GM23338 (cell line): Measurements from ENCODE around the gene RIIAD1. TPM values are rescaled to one million over a fixed set of nuclear protein-coding genes. Genes with fewer than 3 reads are reported as not detected.
A peak's percentile ranks its signal among the peaks of the same experiment; 100 is the strongest.
"Not testable (repeated sequence)": the region's sequence is repeated elsewhere in the genome, so short reads cannot be mapped to it uniquely, and the experiment has no call there.

ENCODE experiments used
- ATAC-seq: fragments of 200-7000 bp; cut with Tn5 transposase; 3 replicates; pipeline ENCODE4 v1.9.1; 2020
- DNase-seq: peaks from one replicate; pipeline ENCODE4 v3.0.0-alpha.2; 2015; ENCODE audit warnings: low spot score
- H2AFZ ChIP-seq: fragments of 200-600 bp; sonication (generic); 2 replicates; pipeline ENCODE4 v1.8.0; 2016; ENCODE audit warnings: antibody characterized with exemption, mild to moderate bottlenecking, moderate library complexity
- H3F3A ChIP-seq: fragments of 200-600 bp; sonication (generic); replicated peaks from 2 replicates; pipeline ENCODE4 v1.8.0; 2017; ENCODE audit warnings: antibody characterized with exemption, mixed run types, low read depth
- H3K27ac ChIP-seq: fragments of 200-600 bp; sonication (generic); 2 replicates; pipeline ENCODE4 v1.6.1; 2016; ENCODE audit warnings: low read depth
- H3K27me3 ChIP-seq: fragments of 200-600 bp; sonication (generic); 2 replicates; pipeline ENCODE4 v1.8.0; 2016; ENCODE audit warnings: mild to moderate bottlenecking, mixed run types, moderate library complexity; ENCODE audit not compliant: insufficient read depth
- H3K36me3 ChIP-seq: fragments of 200-600 bp; sonication (generic); 2 replicates; pipeline ENCODE4 v1.8.0; 2016; ENCODE audit warnings: mild to moderate bottlenecking; ENCODE audit not compliant: insufficient read depth
- H3K4me1 ChIP-seq: fragments of 200-600 bp; sonication (generic); 2 replicates; pipeline ENCODE4 v1.8.0; 2016; ENCODE audit warnings: mild to moderate bottlenecking, moderate library complexity; ENCODE audit not compliant: insufficient read depth
- H3K4me2 ChIP-seq: fragments of 200-600 bp; sonication (generic); 2 replicates; pipeline ENCODE4 v1.7.1; 2017; ENCODE audit warnings: mixed run types
- H3K4me3 ChIP-seq: fragments of 200-600 bp; sonication (generic); 2 replicates; pipeline ENCODE4 v1.6.1; 2016; ENCODE audit warnings: mixed run types
- H3K79me2 ChIP-seq: fragments of 200-600 bp; sonication (generic); replicated peaks from 2 replicates; pipeline ENCODE4 v1.8.0; 2017; ENCODE audit warnings: mild to moderate bottlenecking; ENCODE audit not compliant: insufficient read depth
- H3K9me2 ChIP-seq: fragments of 200-600 bp; sonication (generic); 2 replicates; pipeline ENCODE4 v1.8.0; 2017; ENCODE audit not compliant: insufficient read depth
- H4K20me1 ChIP-seq: fragments of 200-600 bp; sonication (generic); replicated peaks from 2 replicates; pipeline ENCODE4 v1.8.0; 2017; ENCODE audit warnings: mild to moderate bottlenecking; ENCODE audit not compliant: insufficient read depth
- H3K27ac Mint-ChIP-seq: 2 replicates; pipeline ENCODE4 v1.8.0; 2020; ENCODE audit warnings: inconsistent platforms, mild to moderate bottlenecking, moderate library complexity, mixed read lengths
- H3K27me3 Mint-ChIP-seq: 3 replicates; pipeline ENCODE4 v1.8.0; 2022; ENCODE audit warnings: low read depth, mild to moderate bottlenecking, moderate library complexity, mixed read lengths, inconsistent platforms; ENCODE audit not compliant: insufficient read depth, poor library complexity
- H3K36me3 Mint-ChIP-seq: 3 replicates; pipeline ENCODE4 v1.8.0; 2021; ENCODE audit warnings: low read depth, mild to moderate bottlenecking, inconsistent platforms, moderate library complexity, mixed read lengths
- H3K4me1 Mint-ChIP-seq: 3 replicates; pipeline ENCODE4 v1.8.0; 2020; ENCODE audit warnings: mild to moderate bottlenecking, inconsistent platforms, mixed read lengths
- H3K4me3 Mint-ChIP-seq: 3 replicates; pipeline ENCODE4 v1.8.0; 2021; ENCODE audit warnings: moderate library complexity, mild to moderate bottlenecking, inconsistent platforms, mixed read lengths
- H3K9me3 Mint-ChIP-seq: 3 replicates; pipeline ENCODE4 v1.8.0; 2020; ENCODE audit warnings: moderate library complexity, mild to moderate bottlenecking, inconsistent platforms, mixed read lengths
- CTCF ChIP-seq, 2 experiments: fragments of 200-600 bp in 1 of 2; sonication (generic) in 1 of 2; conservative IDR thresholded peaks; 2 replicates each; pipeline versions ENCODE4 v1.5.1 to v1.6.1; 2016 to 2017; ENCODE audit warnings: antibody characterized with exemption in 2 of 2, low read depth in 2 of 2, mild to moderate bottlenecking in 2 of 2, moderate library complexity in 1 of 2
- ETS1 ChIP-seq: IDR thresholded peaks from 2 replicates; pipeline ENCODE4 v1.6.1; 2016; ENCODE audit warnings: antibody characterized with exemption
- REST ChIP-seq: IDR thresholded peaks from one replicate; pipeline ENCODE4 v1.6.1; 2018; ENCODE audit warnings: antibody characterized with exemption; ENCODE audit not compliant: unreplicated experiment
- polyA plus RNA-seq: library from polyadenylated mRNA; unstranded; fragments of >200 nt; fragmentation: Nextera tagmentation; extraction: Ambion mirVana; gene quantifications from 2 replicates; pipeline ENCODE4 v1.2.1, GENCODE V29; 2016
- total RNA-seq: library from RNA; depleted of rRNA; stranded (reverse); fragments of >200 nt; shearing (Covaris generic); gene quantifications from 2 replicates; pipeline ENCODE4 v1.2.3, GENCODE V29; 2014

RIIAD1 gene
- total and polyA plus RNA-seq, 2 experiments from 2014 or later = not detected

- not testable (repeated sequence) for ATAC-seq, H3K9me2 ChIP-seq, H3K4me1 ChIP-seq, H3K27ac ChIP-seq, DNase-seq, H3K79me2 ChIP-seq, H3K4me2 ChIP-seq, H3K4me3 Mint-ChIP-seq, H3K4me3 ChIP-seq, H2AFZ ChIP-seq, H3K36me3 ChIP-seq, H3K27me3 Mint-ChIP-seq, H3K27ac Mint-ChIP-seq, H3K27me3 ChIP-seq, H3F3A ChIP-seq, H4K20me1 ChIP-seq
- H3K9me3 Mint-ChIP-seq = peaks cover 25% of the 10 kb centered on the region
- peak in 1 of 2 experiments; percentile 26; a peak in 1 of 4 replicates for TF ChIP-seq CTCF (conservative IDR thresholded peaks at IDR 0.05; ENCODE audit: low read depth in 2 of 2)
- H3K36me3 Mint-ChIP-seq = peaks cover 15% of the 10 kb centered on the region
- H3K4me1 Mint-ChIP-seq = peaks cover 11% of the 10 kb centered on the region
Measured at GRCh38 chr1:151733995-151734394, 12.7 kb downstream of the RIIAD1 start.

- H3K4me3 ChIP-seq = no peak overlapping the region
- Mint-ChIP-seq H3K27ac (no peak overlapping the region), H3K9me3 (peaks cover 31% of the 10 kb centered on the region), H3K36me3 (peaks cover 15% of the 10 kb centered on the region), H3K4me1 (peaks cover 9% of the 10 kb centered on the region; the same call in 2 of the 3 replicates), H3K4me3 (no peak overlapping the region), H3K27me3 (peaks cover 12% of the 10 kb centered on the region)
- no peaks in the 10 kb centered on the region for H3K9me2 ChIP-seq
- ATAC-seq = no peak
- peaks cover 5% of the 10 kb centered on the region; the same call in 1 of the 2 replicates for H3K36me3 ChIP-seq
- no peak for DNase-seq
- H3K27ac ChIP-seq = no peak overlapping the region
- no peaks in the 10 kb centered on the region for H4K20me1 ChIP-seq
- no peak overlapping the region for H3K4me2 ChIP-seq
- no peak overlapping the region for H2AFZ ChIP-seq
- no peaks in the 10 kb centered on the region for H3K27me3 ChIP-seq
- no peaks in the 10 kb centered on the region for H3K4me1 ChIP-seq
- H3F3A ChIP-seq = no peaks in the 10 kb centered on the region
- no peaks in the 10 kb centered on the region for H3K79me2 ChIP-seq
- TF ChIP-seq REST = no peak
- no peak for TF ChIP-seq ETS1
Measured at GRCh38 chr1:151737026-151737425, 15.7 kb downstream of the RIIAD1 start.
